Prostate gland (tissue), 2 donors: ENCODE measurements around the gene NAALADL2.

Experiments used
- POLR2A ChIP-seq: fragments of 450-650 bp; IDR thresholded peaks from one replicate; pipeline ENCODE4 v1.6.1; 2016; ENCODE audit warnings: antibody characterized with exemption, mild to moderate bottlenecking
- TF ChIP-seq, protein P1 (sequence below), 4 experiments: fragments of 200-600 bp in 2 of 4; fragments of 450-650 bp in 2 of 4; sonication (generic) in 2 of 4; IDR thresholded peaks; 1 replicate in 3 of 4; 2 replicates in 1 of 4; pipeline ENCODE4 v1.5.1; 2016 to 2019; ENCODE audit warnings: antibody characterized with exemption in 4 of 4, mild to moderate bottlenecking in 2 of 4, moderate library complexity in 2 of 4

- TF ChIP-seq, protein P1, sequence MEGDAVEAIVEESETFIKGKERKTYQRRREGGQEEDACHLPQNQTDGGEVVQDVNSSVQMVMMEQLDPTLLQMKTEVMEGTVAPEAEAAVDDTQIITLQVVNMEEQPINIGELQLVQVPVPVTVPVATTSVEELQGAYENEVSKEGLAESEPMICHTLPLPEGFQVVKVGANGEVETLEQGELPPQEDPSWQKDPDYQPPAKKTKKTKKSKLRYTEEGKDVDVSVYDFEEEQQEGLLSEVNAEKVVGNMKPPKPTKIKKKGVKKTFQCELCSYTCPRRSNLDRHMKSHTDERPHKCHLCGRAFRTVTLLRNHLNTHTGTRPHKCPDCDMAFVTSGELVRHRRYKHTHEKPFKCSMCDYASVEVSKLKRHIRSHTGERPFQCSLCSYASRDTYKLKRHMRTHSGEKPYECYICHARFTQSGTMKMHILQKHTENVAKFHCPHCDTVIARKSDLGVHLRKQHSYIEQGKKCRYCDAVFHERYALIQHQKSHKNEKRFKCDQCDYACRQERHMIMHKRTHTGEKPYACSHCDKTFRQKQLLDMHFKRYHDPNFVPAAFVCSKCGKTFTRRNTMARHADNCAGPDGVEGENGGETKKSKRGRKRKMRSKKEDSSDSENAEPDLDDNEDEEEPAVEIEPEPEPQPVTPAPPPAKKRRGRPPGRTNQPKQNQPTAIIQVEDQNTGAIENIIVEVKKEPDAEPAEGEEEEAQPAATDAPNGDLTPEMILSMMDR (IDR thresholded peaks at IDR 0.05): no peak
- no peak for TF ChIP-seq POLR2A
These were observed 731.6 kb downstream of the NAALADL2 start for GRCh38 chr3:175590745-175591144.
